GM19193 (cell line): ENCODE results near the gene ESYT2.
A peak's percentile ranks its signal among the peaks of the same experiment; 100 is the strongest.

Experiments used
- POLR2A ChIP-seq: IDR thresholded peaks from 4 replicates; pipeline ENCODE4 v1.6.1; 2011; ENCODE audit not compliant: insufficient read depth, insufficient read length; ENCODE audit errors: extremely low read depth

ESYT2 gene

GRCh38 chr7:158818325-158819213 is 10.7 kb downstream of the ESYT2 start:
- peak; percentile 48 for TF ChIP-seq POLR2A

DNA sequence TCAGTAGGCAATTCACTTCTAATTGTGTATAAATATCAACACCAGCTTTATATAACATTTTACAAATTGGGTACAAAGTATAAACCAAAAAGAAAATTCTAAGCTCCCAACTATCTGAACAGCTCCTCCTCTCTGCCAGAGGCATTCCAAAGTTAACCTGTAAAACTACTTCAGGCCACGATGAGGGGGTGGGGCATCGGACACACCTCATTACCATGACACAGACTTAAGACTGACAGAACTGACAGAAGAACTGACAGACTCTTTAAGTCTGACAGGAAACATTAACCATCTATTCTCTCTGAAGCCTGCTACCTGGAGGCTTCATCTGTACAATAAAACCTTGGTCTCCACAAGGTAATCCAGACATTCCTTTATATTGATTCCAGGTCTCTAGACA is 12.3 kb downstream of the ESYT2 start:
- no peak for TF ChIP-seq POLR2A

DNA sequence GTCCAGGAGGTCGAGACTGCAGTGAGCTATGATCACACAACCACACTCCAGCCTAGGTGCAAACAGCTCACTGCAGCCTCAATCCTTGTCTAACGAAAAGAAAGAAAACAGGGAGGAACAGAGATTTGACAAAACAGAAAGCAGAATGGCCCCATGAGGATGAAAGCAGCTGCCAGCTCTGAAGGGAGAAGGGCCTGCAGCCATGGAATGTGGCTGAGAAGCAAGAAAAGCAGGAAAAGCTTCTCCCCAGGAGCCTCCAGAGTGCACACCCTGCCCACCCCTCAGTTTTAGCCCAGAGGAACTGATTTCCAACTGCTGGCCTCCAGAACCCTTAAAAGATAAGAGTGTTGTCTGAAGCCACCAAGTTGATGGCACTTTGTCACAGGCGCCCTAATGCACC is 13.0 kb downstream of the ESYT2 start:
- TF ChIP-seq POLR2A = no peak

DNA sequence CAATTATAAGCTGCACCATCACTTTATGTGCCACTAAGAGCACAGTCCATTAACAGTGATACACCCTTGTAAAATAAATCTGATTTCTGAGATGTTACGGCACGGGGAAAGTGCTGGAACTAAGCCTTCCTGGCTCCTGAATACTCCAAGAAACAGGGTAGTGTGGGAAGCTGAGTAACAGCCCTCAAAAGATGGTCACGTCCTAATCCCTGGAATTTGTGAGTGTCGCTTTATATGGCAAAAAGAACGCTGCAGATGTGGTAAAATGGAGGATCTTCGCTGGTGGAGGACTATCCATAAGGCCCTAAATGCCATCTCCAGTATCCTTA is 13.5 kb downstream of the ESYT2 start:
- TF ChIP-seq POLR2A = no peak

- no peak for TF ChIP-seq POLR2A
Observed at GRCh38 chr7:158815083-158815799, 14.1 kb downstream of the ESYT2 start.

GRCh38 chr7:158814637-158815036 is 14.7 kb downstream of the ESYT2 start:
- no peak for TF ChIP-seq POLR2A

- no peak for TF ChIP-seq POLR2A
Observed at GRCh38 chr7:158812684-158813083, 16.6 kb downstream of the ESYT2 start.

GRCh38 chr7:158811894-158812293 is 17.4 kb downstream of the ESYT2 start:
- no peak for TF ChIP-seq POLR2A

- no peak for TF ChIP-seq POLR2A
Observed at GRCh38 chr7:158811461-158811860, 17.8 kb downstream of the ESYT2 start.

DNA sequence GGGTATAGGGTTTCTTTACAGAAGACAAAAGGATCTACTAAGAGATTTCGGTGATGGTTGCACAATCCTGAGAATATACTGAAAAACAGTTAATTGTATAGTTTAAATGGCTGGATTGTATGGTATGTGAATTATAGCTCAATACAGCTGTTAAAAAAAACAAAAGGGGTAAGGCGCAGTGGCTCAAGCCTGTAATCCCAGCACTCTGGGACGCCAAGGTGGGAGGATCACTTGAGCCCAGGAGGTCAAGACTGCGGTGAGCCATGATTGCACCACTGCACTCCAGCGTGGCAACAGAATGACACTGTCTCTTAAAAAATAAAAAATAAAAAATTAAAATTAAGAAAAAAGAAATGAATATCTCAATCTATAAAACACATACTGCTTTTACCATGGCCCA is 18.5 kb downstream of the ESYT2 start:
- TF ChIP-seq POLR2A = no peak

- no peak for TF ChIP-seq POLR2A
Observed at GRCh38 chr7:158809596-158809995, 19.7 kb downstream of the ESYT2 start.

- TF ChIP-seq POLR2A = no peak
Observed at GRCh38 chr7:158808126-158808525, 21.2 kb downstream of the ESYT2 start.

DNA sequence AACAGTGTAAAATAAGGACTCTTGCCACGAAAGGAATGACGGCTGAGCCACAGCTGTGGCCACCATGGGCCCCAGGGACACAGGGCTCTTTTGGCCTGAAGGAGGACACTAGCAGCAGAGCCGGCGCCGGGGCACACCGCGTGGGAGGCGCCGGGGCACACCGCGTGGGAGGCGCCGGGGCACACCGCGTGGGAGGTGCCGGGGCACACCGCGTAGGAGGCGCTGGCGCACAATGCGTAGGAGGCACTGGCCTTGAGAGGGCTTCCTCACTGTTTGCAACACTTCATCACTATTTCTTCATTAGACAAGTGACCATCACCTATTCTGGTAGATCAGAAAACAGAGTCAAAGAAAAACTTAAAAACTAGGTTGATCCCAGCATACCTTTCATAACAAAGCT is 23.4 kb downstream of the ESYT2 start:
- no peak for TF ChIP-seq POLR2A

DNA sequence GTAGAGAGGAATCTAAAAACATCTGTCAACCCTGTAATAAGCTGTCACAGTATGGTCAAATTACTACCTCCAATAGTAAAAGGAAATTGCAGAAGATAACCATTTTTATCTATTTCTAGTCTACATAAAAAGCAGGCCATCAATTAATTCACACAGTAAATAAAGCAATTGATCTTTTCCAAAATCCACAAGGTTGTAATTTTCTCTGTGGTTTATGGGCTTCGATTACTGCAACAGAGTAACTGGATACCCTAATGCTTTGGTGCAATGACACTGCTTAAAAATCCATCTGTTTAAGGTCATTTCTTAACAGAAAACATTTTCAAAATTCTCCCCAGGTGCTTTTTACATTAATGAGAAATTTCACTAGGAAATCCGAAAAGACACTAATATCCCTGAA is 23.9 kb downstream of the ESYT2 start:
- no peak for TF ChIP-seq POLR2A

GRCh38 chr7:158804335-158804734 is 25.0 kb downstream of the ESYT2 start:
- TF ChIP-seq POLR2A = no peak

GRCh38 chr7:158803367-158803969 is 25.8 kb downstream of the ESYT2 start:
- TF ChIP-seq POLR2A = no peak
